ES-I3 (cell line): ENCODE results near the gene ZFAND3.

ENCODE experiments used
- H3K36me3 ChIP-seq: 2 replicates; pipeline ENCODE4 v1.6.1; 2013; ENCODE audit warnings: mild to moderate bottlenecking, low read length, control low read depth, moderate library complexity; ENCODE audit not compliant: insufficient read depth
- H3K4me1 ChIP-seq: 2 replicates; pipeline ENCODE4 v1.6.1; 2013; ENCODE audit warnings: mild to moderate bottlenecking, control low read depth, low read length; ENCODE audit not compliant: insufficient read depth
- H3K9ac ChIP-seq: 2 replicates; pipeline ENCODE4 v1.6.1; 2013; ENCODE audit warnings: low read depth, mild to moderate bottlenecking, low read length, moderate library complexity
- H3K9me3 ChIP-seq: 2 replicates; pipeline ENCODE4 v1.6.1; 2013; ENCODE audit warnings: mild to moderate bottlenecking, low read length, moderate library complexity; ENCODE audit not compliant: control insufficient read depth, insufficient read depth

Gene ZFAND3

GRCh38 chr6:38178584-38178886, 359.0 kb downstream of the ZFAND3 start:
- Histone ChIP-seq H3K36me3 (no peaks in the 10 kb centered on the region), H3K9me3 (no peaks in the 10 kb centered on the region), H3K9ac (no peak overlapping the region), H3K4me1 (no peaks in the 10 kb centered on the region)

GRCh38 chr6:38179300-38179699, 359.8 kb downstream of the ZFAND3 start:
- no peaks in the 10 kb centered on the region for H3K36me3 ChIP-seq
- H3K9ac ChIP-seq, result no peak overlapping the region
- no peaks in the 10 kb centered on the region for H3K4me1 ChIP-seq
- H3K9me3 ChIP-seq, result no peaks in the 10 kb centered on the region

GRCh38 chr6:38179794-38180430, 360.4 kb downstream of the ZFAND3 start:
- H3K4me1 ChIP-seq, result no peaks in the 10 kb centered on the region
- no peaks in the 10 kb centered on the region for H3K9me3 ChIP-seq
- no peak overlapping the region for H3K9ac ChIP-seq
- no peaks in the 10 kb centered on the region for H3K36me3 ChIP-seq

GRCh38 chr6:38180586-38180985, 361.1 kb downstream of the ZFAND3 start:
- Histone ChIP-seq H3K4me1 (no peaks in the 10 kb centered on the region), H3K36me3 (no peaks in the 10 kb centered on the region), H3K9me3 (no peaks in the 10 kb centered on the region), H3K9ac (no peak overlapping the region)

GRCh38 chr6:38182426-38182825, 362.9 kb downstream of the ZFAND3 start:
- H3K9ac ChIP-seq, result no peak overlapping the region
- 0 out of 2 replicates have a peak, but pooled peaks cover under 1% of the 10 kb centered on the region for H3K4me1 ChIP-seq
- no peaks in the 10 kb centered on the region for H3K36me3 ChIP-seq
- H3K9me3 ChIP-seq, result no peaks in the 10 kb centered on the region

GRCh38 chr6:38183856-38184584, 364.5 kb downstream of the ZFAND3 start:
- Histone ChIP-seq H3K36me3 (no peaks in the 10 kb centered on the region), H3K9ac (no peak overlapping the region), H3K9me3 (no peaks in the 10 kb centered on the region), H3K4me1 (peaks cover 3% of the 10 kb centered on the region; the same call in 1 of the 2 replicates)

GRCh38 chr6:38184585-38185080, 365.1 kb downstream of the ZFAND3 start:
- Histone ChIP-seq H3K4me1 (peaks cover 3% of the 10 kb centered on the region; the same call in 1 of the 2 replicates), H3K36me3 (no peaks in the 10 kb centered on the region)

GRCh38 chr6:38185244-38185643, 365.7 kb downstream of the ZFAND3 start:
- Histone ChIP-seq H3K9me3 (no peaks in the 10 kb centered on the region), H3K4me1 (peaks cover 3% of the 10 kb centered on the region; the same call in 1 of the 2 replicates), H3K36me3 (no peaks in the 10 kb centered on the region), H3K9ac (no peak overlapping the region)

More at GRCh38 chr6:38184585-38185080, 365.1 kb downstream of the ZFAND3 start:
- H3K9ac ChIP-seq, result no peak overlapping the region
- H3K9me3 ChIP-seq, result no peaks in the 10 kb centered on the region

GRCh38 chr6:38185752-38186151, 366.2 kb downstream of the ZFAND3 start:
- Histone ChIP-seq H3K9ac (no peak overlapping the region), H3K9me3 (no peaks in the 10 kb centered on the region), H3K4me1 (peaks cover 3% of the 10 kb centered on the region; the same call in 1 of the 2 replicates), H3K36me3 (no peaks in the 10 kb centered on the region)

- peaks cover 12% of the 10 kb centered on the region for H3K4me1 ChIP-seq
- H3K36me3 ChIP-seq, result no peaks in the 10 kb centered on the region
- H3K9ac ChIP-seq, result no peak overlapping the region
- no peaks in the 10 kb centered on the region for H3K9me3 ChIP-seq
Measured at GRCh38 chr6:38187325-38187724, 367.8 kb downstream of the ZFAND3 start.

GRCh38 chr6:38187811-38188590, 368.5 kb downstream of the ZFAND3 start:
- Histone ChIP-seq H3K36me3 (no peaks in the 10 kb centered on the region), H3K9me3 (no peaks in the 10 kb centered on the region), H3K9ac (no peak overlapping the region), H3K4me1 (peaks cover 16% of the 10 kb centered on the region)

GRCh38 chr6:38188677-38189335, 369.3 kb downstream of the ZFAND3 start:
- peaks cover 16% of the 10 kb centered on the region for H3K4me1 ChIP-seq
- H3K9me3 ChIP-seq, result no peaks in the 10 kb centered on the region
- no peaks in the 10 kb centered on the region for H3K36me3 ChIP-seq
- no peak overlapping the region for H3K9ac ChIP-seq

- H3K9ac ChIP-seq, result no peak overlapping the region
Measured at GRCh38 chr6:38191418-38191817, 371.9 kb downstream of the ZFAND3 start.

GRCh38 chr6:38192011-38192410, 372.5 kb downstream of the ZFAND3 start:
- Histone ChIP-seq H3K36me3 (no peaks in the 10 kb centered on the region), H3K9ac (no peak overlapping the region), H3K9me3 (no peaks in the 10 kb centered on the region), H3K4me1 (peaks cover 16% of the 10 kb centered on the region)

More at GRCh38 chr6:38191418-38191817, 371.9 kb downstream of the ZFAND3 start:
- Histone ChIP-seq H3K4me1 (peaks cover 16% of the 10 kb centered on the region), H3K9me3 (no peaks in the 10 kb centered on the region), H3K36me3 (no peaks in the 10 kb centered on the region)
